Fibroblast of upper back skin (primary cell): ENCODE results near the gene UTRN.
A peak's percentile ranks its signal among the peaks of the same experiment; 100 is the strongest.

Source experiments
- DNase-seq: peaks from one replicate; pipeline ENCODE4 v3.0.0-alpha.2; 2013

Gene UTRN

GRCh38 chr6:144283646-144284477 is 1.3 kb upstream of the UTRN start:
- no peak for DNase-seq

GRCh38 chr6:144284478-144284782 is 705 bp upstream of the UTRN start:
- no peak for DNase-seq

- no peak for DNase-seq
Observed at GRCh38 chr6:144285548-144285797, 338 bp downstream of the UTRN start.

- DNase-seq = peak; percentile 19
Observed at GRCh38 chr6:144285798-144286502, 815 bp downstream of the UTRN start.

GRCh38 chr6:144286503-144287393 is 1.6 kb downstream of the UTRN start:
- DNase-seq = peak; percentile 85

- no peak for DNase-seq
Observed at GRCh38 chr6:144289006-144289405, 3.9 kb downstream of the UTRN start.

- DNase-seq = no peak
Observed at GRCh38 chr6:144292372-144292771, 7.2 kb downstream of the UTRN start.

- DNase-seq = peak; percentile 93
Observed at GRCh38 chr6:144294016-144294415, 8.9 kb downstream of the UTRN start.

- peak; percentile 50 for DNase-seq
Observed at GRCh38 chr6:144295211-144295610, 10.1 kb downstream of the UTRN start.

GRCh38 chr6:144295981-144296767 is 11.0 kb downstream of the UTRN start:
- DNase-seq = no peak

GRCh38 chr6:144296973-144297372 is 11.8 kb downstream of the UTRN start:
- no peak for DNase-seq

GRCh38 chr6:144297511-144298100 is 12.5 kb downstream of the UTRN start:
- DNase-seq = no peak

- DNase-seq = no peak
Observed at GRCh38 chr6:144298194-144298593, 13.1 kb downstream of the UTRN start.

- no peak for DNase-seq
Observed at GRCh38 chr6:144298916-144299315, 13.8 kb downstream of the UTRN start.

- peak; percentile 27 for DNase-seq
Observed at GRCh38 chr6:144302701-144303372, 17.7 kb downstream of the UTRN start.

GRCh38 chr6:144304223-144304848 is 19.2 kb downstream of the UTRN start:
- DNase-seq = no peak

- DNase-seq = no peak
Observed at GRCh38 chr6:144305567-144305966, 20.4 kb downstream of the UTRN start.

- DNase-seq = peak; percentile 64
Observed at GRCh38 chr6:144305985-144306384, 20.9 kb downstream of the UTRN start.

- no peak for DNase-seq
Observed at GRCh38 chr6:144307880-144308279, 22.7 kb downstream of the UTRN start.

GRCh38 chr6:144310765-144311164 is 25.6 kb downstream of the UTRN start:
- no peak for DNase-seq

GRCh38 chr6:144311361-144311760 is 26.2 kb downstream of the UTRN start:
- DNase-seq = no peak
